ENCODE measurements around the gene PPM1J.

The PPM1J gene

DNA sequence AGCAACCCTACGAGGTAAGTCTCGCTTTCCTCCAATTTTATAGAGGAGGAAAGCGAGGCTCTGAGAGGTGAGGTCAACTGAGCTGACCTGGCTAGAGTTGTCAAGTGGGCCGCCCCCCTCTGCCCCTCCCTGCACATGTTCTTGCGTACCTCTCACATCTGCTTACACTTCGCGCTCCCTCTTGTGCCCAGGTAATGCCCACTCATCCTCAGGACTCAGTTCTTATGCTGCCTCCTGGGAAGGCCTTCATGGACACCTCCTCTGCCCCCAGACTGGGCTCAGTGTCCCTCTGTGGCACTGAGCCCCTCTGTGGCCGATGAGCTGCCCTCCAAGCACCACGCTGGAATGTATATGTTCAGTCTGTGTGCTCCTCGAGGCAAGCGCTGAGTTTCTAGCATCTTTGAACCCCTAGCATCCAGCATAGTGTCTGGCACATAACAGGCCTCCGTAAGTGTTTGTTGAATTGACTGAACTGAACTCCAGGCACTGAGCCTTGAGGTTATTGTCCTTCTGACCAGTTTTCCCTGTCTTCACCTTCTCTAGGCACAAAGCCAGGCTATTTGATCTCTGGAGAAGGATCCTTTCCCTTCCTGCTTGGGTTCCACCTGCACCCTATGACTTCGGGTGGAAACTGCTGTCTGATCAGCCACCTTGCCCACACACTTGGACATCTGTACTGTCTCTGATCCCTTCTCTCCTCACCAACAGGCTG, 27.2 kb downstream of the PPM1J start:
- no peak for DNase-seq (ENCODE audit: low read depth in 3 of 3)

DNA sequence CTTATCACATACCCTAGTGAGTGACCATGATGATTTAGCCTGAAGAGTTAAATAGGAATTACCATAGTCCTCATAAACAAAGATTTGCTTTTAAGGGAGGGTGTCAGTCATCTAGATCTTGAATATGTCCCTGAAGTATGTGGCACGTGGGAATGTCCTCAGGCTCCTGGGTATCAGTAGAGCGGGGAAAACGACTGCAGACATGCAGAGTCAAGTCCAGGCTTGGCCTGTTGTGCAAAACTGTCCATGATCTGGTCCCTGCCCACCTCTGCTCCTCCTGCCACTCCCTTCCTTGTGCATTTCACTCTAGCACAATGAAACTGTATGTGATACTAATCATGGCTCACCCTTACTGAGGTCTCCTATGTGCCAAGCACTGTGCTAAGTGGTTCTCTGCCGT, 27.8 kb downstream of the PPM1J start:
- DNase-seq (ENCODE audit: low read depth in 3 of 3) = no peak

DNA sequence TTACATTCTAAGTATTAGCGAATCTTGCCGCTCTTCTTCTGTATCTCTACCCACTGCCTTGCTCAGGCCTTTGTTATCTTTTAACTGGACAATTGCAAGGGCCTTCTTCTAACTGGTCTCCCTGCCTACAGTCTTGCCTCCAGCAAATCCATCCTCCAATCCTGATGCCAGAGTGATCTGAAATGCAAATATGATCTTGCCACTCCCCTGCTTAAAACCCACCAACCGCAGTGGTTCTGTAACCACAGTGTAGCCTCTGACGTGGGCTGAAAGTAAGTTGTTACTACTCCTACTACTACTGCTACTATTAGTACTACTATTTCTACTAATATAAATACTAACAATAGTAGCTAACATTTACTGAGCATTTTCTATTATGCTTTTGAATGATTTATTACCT, 28.3 kb downstream of the PPM1J start:
- DNase-seq (ENCODE audit: low read depth in 3 of 3) = no peak

DNA sequence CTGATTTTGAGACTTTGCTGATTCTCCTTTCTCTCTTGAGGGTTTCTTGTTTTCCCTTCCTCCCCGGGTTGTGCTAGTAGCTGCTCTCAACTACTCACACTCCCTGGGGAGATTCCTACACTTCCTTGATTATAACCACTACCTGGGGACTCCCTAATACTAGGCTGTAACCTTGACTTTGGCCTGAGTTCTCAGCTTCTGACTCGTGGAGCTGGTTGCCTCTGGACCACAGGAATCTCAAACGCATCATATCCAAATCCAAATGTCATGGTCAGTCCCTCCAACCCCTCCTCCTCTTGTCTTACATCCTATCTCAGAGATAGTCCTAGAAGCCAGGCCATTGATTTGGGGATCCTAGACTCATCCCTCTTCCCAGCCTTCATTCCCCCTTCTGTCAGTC, 28.7 kb downstream of the PPM1J start:
- DNase-seq (ENCODE audit: low read depth in 3 of 3) = no peak

DNA sequence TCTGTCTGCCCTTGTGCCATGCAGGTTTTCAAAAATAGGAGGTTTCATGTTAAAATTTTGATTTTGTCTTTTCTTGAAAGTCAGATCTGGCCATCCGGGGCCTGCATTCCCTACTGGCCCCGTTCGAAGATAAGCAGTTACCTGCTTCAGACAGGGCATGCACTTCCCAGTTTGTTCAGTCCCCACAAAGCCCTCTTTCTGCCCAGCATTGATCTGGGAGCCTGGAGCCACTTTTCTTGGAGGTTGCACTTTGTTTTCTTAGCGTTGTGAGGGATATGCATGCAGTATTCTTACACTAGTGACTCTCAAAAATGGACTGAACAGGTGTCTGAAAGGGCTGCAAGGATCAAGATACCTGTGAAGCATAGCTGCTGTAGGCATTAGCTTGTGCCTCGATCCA, 29.2 kb downstream of the PPM1J start:
- no peak for DNase-seq (ENCODE audit: low read depth in 3 of 3)

DNA sequence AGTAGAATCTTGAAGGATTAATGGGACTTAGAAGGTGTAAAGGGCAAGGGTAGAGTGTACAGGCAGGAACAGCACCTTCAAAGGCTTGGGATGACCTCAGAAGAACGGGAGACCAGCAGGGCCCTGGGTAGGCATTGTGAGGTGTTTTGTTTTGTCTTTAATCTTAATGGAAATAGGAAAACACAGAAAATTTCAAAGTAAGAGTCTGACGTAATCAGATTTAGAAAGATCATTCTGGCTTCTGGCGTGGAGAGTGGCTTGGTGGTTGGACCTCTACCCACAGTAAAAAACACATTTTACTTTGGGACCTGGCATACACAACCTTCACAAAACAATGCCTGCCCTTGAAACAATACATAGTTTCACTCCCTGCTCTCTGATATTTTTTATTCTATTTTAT, 36.5 kb downstream of the PPM1J start:
- no peak for DNase-seq (ENCODE audit: low read depth in 3 of 3)

DNA sequence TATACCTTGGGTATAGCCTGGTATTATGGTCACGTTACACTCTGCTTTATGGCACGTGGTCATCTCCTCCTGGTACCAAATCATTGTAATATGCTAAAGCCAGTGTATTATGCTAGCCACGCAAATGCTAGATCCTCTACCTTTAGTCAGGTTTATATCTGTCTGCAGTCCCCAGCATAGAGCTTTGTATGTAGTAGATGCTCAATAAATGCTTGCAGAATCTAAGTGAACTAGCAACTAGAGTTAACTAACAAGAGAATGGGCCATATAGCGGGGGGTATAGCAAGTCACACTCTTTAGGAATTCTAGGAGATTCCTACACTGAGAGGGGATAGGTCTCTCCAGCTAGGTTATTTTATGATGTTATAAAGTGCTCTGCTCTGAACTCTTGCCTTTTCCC, 37.6 kb downstream of the PPM1J start:
- DNase-seq (ENCODE audit: low read depth in 3 of 3) = no peak

DNA sequence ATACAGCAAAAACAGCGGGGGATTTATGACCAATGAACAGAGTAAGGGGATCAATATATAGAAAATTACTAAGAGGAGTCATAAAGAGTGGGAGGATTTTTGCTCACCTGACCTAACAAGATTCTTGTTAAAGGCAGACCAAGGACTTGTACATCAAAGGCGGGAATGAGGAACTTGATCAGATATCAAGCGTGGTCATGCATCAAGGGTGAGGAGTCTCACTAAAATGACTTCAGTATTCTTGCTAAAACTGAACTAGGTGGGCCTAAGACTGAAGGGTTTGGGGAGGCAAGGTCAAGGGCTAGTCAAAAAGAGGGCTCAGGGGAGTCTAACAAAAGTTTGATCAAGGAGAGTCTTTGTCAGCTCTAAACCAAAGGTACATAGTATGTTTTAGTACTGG, 38.6 kb downstream of the PPM1J start:
- no peak for DNase-seq (ENCODE audit: low read depth in 3 of 3)

DNA sequence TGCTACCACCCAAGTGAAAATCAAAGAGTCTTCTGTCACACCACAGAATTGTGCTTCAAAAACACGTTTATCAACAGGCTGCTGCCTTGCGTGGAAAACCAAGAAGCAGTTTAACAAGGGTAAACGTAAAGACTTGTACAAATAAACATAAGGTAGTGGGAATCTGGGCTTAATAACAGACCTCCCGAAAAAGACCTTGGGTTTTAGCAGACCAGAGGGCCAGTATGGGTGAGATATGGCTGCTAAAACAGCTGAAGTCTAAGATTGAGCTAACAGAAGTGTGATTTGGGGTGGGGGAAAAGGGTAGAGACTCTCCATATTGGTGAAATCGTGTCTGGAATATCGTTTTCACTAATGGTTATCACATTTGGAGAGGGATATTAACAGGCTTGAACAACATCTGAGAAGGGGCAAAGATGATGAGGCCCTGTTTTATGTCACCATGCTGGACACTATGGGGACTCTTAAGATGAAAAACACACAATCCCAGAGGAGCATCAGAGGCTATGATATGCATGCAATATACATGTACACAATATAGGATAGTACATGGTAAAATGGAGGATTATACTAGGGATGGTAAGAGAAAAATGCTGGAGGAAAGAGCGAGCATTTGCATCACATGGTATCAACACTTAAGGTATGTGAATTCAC, 39.3 kb downstream of the PPM1J start:
- DNase-seq (ENCODE audit: low read depth in 3 of 3) = no peak

DNA sequence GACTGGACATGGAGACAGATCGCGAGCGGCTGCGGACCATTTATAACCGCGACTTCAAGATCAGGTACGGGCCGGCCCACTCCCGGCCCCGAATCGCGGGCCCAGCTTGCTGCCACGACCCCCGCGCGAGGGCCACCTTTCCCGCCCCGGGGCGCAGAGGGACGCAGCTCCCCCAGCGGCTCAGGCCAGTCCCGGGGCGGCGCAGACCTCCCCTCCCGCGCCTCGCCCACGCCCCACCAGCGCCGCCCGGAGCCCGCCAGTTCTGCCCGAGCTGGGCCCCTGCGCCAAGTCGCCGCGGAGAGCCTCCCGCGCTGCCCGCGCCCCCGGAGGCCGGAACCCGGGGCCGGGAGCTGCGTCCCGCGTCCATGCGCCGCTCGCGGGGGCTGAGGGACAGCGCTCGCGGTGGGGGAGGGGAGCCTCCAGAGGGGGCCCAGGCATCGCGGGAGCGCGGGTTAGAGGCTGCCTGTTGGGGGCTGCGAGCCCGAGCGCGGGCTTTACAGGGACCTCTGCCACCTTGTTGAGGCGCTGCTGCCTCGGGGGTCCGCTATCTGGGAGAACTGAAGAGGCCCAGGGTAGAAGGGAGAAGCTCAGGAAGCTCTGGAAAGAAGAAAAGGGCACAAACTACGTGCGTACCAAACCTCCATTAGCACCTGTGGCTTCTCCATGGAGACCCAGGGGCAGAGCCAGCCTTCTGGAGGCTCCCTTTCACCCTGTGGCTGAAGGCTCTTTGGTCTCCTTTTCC, 40.0 kb downstream of the PPM1J start:
- DNase-seq (ENCODE audit: low read depth in 3 of 3) = peak; percentile 9 to 31 (median 23)

DNA sequence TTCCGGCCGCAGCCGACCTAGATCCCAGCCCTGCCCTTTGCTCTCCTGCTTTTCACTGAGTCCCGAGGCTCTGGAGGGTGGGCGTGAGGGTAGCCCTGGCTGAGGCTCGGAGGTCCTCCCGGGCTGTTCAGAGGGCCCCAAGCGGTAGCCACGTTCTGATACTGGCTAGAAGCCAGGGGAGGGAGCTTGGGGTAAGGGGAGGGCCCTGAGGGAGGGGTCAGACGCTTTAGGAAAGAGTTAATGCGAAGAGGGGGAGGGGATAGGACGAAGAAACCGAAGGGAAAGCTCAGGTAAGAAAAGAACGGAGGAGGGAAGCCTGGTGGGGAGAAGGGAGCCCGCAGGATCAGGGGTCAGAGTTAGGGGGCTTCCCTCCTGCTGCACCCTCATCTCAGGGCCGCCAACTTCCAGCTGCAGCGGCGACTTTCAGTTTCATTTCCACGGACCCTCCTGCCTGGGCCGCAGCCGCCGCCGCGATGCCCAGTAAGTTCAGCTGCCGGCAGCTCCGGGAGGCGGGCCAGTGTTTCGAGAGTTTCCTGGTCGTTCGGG, 40.6 kb downstream of the PPM1J start, which contains the start of gene MOV10:
TSS of gene MOV10 (plus strand) at position 220 of the 546 bp plus-strand sequence. CDS start at position 474, 254 bp downstream.
- DNase-seq (ENCODE audit: low read depth in 3 of 3) = peak; percentile 19 to 30 (median 28)

DNA sequence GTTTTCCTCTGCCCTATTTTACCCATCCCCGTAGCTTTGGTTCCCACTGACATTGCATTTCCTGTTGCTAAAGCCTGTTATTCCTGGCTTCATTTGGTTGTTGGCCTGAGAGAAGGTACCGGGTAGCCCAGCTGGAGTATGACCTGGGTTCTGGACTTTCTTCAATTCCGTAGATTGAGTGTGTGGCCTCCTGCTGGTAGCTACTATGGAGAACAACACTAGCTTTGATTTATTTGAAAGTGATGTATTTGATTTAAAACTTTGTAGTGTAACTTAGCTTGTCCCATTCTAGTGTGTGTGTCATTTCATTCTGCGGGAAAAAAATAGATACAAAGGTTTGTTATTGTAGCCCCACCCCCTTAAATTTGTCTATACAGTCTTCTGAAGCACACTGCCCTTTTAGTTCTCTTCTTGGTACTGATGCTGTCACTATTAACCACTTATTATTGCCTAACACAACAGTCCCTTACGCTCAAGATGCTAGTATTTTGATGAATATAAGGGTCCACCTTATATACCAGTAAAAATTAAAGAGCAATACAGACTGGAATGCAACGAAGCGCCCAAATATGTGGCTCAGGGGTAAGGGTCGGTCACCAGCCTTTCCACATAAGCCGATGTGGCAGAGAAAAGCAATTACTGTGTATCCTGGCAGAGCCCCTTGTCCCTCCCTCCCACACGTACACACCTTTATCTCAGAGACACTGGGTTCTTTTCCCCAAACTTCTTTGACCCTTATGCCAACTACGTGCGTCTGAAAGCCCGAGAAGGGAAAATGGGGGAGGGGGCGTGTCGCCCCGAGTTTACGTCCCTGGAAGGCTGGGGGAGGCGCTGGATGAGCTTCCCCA, 41.3 kb downstream of the PPM1J start:
- no peak for DNase-seq (ENCODE audit: low read depth in 3 of 3)

DNA sequence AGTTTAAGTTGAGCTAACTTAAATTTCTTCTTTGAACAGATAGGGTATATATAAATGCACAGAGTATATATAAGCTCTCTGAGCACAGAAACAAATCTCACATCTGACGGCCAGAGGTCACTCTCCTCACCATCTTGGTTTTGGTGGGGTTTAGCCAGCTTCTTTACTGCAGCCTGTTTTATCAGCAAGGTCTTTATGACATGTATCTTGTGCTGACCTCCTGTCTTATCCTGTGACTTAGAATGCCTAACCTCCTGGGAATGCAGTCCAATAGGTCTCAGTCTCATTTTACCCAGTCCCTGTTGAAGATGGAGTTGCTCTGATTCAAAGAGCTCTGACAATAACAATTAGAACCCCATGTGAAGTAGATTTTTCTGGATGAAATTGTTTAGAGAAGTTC, 42.3 kb downstream of the PPM1J start:
- no peak for DNase-seq (ENCODE audit: low read depth in 3 of 3)

DNA sequence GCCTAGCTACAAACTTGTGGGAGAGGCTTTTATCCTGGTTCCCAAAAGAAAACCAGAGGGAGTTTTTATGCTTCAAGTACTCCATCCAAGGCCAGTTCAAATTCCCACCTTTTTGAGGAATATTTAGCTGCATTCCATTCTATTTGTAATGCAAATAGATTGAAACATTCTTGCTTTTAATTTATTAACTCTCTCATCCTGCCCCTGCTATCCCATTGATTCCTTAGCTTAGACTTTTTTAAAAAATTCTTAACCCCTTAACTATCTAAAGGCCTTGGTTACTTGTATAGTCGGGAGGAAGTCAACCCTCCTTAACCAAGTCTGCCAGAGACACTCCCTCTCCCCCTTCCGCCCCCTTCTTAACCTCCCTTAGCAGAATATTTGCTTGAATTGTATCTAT, 43.1 kb downstream of the PPM1J start:
- no peak for DNase-seq (ENCODE audit: low read depth in 3 of 3)

DNA sequence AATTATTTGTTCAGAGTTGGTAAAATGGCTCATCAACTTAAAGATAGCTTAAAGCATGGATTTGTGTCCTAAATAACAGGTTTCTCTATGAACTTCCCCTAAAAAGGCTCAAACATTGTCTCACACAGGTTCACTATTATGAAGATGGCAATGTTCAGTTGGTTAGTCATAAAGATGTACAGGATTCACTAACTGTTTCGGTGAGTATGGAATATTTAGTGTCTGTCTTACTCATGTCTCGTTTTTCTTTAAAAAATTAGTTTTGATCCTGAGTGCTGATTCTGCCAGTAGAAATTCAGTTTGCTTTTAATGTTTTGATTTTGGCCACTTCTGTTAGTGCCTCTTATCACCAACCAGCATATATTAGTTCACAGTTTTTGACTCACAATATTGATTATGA, 48.2 kb downstream of the PPM1J start:
- no peak for DNase-seq (ENCODE audit: low read depth in 3 of 3)

DNA sequence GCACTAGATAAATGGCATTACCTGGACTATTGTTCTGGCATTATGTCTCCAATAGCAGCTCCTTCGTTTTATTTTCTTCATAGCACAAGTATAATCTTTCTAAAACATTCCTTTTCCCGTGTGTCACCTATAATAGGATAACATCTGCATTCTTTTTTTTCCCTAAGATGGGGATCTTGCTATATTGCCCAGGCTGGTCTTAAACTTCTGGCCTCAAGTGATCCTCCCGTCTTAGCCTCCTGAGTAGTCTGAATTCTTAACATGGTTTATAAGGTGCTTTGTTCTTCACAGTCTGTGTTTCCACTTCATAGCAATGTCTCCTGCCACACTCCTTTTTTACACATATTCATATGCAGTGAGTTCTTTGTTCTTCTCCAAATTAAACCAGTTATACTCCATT, 49.3 kb downstream of the PPM1J start:
- no peak for DNase-seq (ENCODE audit: low read depth in 3 of 3)

Measured in stimulated activated CD4-positive, alpha-beta T cell treated with anti-CD3 and anti-CD28 coated beads, TNF-alpha, amount 100 ng/mL, for 4 hours (primary cell).